ENCODE results near the gene TANC1. TPM values are rescaled to one million over a fixed set of nuclear protein-coding genes. Genes with fewer than 3 reads are reported as not detected.

TANC1 gene
- polyA plus RNA-seq, 2 of the 4 experiments (the other 2 are of a cell fraction): 9.2 to 21.2 TPM

DNA sequence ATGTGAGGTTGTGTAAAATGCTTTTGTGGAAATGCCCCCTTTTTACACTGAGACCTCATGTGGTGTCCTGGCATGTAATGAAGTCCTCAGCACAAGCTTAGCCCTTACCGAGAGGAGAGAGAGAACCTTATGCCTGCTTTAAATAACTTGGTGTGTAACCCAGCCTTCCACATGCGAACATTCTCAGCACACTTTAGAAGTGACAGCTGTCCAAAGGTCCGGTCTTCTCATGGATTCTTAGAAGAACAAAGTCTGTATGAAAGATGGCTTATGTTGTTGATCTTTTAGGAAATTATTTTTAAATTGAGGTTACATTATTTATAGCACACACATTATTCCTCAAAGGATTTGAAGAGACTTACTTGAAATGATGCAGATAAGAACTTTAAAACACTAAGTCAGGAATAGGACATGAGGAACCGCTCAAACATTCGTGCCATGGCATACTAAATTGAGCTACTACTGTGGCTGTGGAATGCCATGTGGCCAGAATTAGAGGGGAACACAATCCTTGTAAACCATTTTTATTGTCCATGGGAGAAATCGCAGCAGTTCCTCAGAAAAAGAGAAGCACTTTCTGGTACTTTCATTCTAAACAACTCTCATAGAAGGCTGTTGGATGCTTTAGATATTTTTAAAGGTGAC is 238.4 kb downstream of the TANC1 start:
- WGBS (ENCODE audit: missing lambda C conversion rate): 95% methylated on average over 6 of the region's 6 CpGs
- Histone ChIP-seq H3K4me2 (no peak overlapping the region), H3K4me1 (0 out of 3 replicates have a peak, but pooled peaks cover 4% of the 10 kb centered on the region), H3K9me3 (no peaks in the 10 kb centered on the region), H3K4me3 (no peak overlapping the region), H3K27ac (no peak overlapping the region)
- ChIA-PET POLR2A (no interaction called here), CTCF (interaction anchor here (1.3 kb wide), 1 partner anchor 18 kb away, joined by 3 read pairs; no protein-coding TSS in a partner anchor)
- ATAC-seq (no peak), DNase-seq (ENCODE audit: low read depth in 1 of 2, low spot score in 1 of 2) (no peak), FAIRE-seq (no peak)
- TF ChIP-seq RNF2 (IDR thresholded peaks at IDR 0.05; ENCODE audit: borderline replicate concordance, low read depth): no peak
- TF ChIP-seq CHD4 (IDR thresholded peaks at IDR 0.05; ENCODE audit: borderline replicate concordance): no peak
- no peak for TF ChIP-seq CBX8 (IDR thresholded peaks at IDR 0.05)
- no peak for TF ChIP-seq NFE2L2 (conservative IDR thresholded peaks at IDR 0.05; ENCODE audit: low read length)
- TF ChIP-seq ZFP36 (IDR thresholded peaks at IDR 0.05; ENCODE audit: borderline replicate concordance, partially characterized antibody): no peak
- TF ChIP-seq JUN (IDR thresholded peaks at IDR 0.05): no peak

DNA sequence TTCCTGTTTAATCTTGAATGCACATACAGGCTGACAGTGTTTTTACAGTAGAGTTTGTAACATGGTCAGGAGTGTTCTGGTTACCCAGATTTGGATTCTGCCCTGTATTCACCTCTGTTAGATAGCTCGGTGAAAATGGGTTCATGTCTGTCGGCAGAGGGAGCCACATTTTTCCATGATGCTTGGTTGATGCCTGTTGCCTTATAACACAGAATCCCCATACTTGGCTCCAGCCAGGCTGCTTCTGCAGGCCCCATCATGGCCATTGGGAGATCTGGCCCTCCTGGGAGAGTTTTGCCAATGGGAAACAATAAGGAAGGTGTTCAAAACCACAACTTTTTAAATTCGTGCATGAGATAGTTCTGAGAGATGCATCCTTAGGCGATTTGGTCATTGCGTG is 240.0 kb downstream of the TANC1 start:
- TF ChIP-seq EHMT2 (IDR thresholded peaks at IDR 0.05; ENCODE audit: low read depth) (no peak), CEBPB (IDR thresholded peaks at IDR 0.05) (no peak), KDM1A (IDR thresholded peaks at IDR 0.05; ENCODE audit: low read depth) (no peak), GATA3 (IDR thresholded peaks at IDR 0.05; ENCODE audit: borderline replicate concordance) (no peak), MAFK (IDR thresholded peaks at IDR 0.05; ENCODE audit: partially characterized antibody) (no peak)
- TF ChIP-seq, protein P1, sequence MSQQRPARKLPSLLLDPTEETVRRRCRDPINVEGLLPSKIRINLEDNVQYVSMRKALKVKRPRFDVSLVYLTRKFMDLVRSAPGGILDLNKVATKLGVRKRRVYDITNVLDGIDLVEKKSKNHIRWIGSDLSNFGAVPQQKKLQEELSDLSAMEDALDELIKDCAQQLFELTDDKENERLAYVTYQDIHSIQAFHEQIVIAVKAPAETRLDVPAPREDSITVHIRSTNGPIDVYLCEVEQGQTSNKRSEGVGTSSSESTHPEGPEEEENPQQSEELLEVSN (IDR thresholded peaks at IDR 0.05; ENCODE audit: borderline replicate concordance, low read depth): no peak
- TF ChIP-seq, protein P2, sequence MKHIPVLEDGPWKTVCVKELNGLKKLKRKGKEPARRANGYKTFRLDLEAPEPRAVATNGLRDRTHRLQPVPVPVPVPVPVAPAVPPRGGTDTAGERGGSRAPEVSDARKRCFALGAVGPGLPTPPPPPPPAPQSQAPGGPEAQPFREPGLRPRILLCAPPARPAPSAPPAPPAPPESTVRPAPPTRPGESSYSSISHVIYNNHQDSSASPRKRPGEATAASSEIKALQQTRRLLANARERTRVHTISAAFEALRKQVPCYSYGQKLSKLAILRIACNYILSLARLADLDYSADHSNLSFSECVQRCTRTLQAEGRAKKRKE (CRISPR knock-in tag; IDR thresholded peaks at IDR 0.05; ENCODE audit: low read depth): no peak
- no peak overlapping the region for H3K4me3 ChIP-seq
- ChIA-PET CTCF (no interaction called here), POLR2A (no interaction called here)
- no peak overlapping the region for H3K4me2 ChIP-seq
- H3K4me1 ChIP-seq: 0 out of 3 replicates have a peak, but pooled peaks cover 4% of the 10 kb centered on the region
- DNase-seq (ENCODE audit: low read depth in 1 of 2, low spot score in 1 of 2): no peak
- 74% methylated on average over 5 of the region's 5 CpGs for WGBS (ENCODE audit: missing lambda C conversion rate)
- no peak for ATAC-seq
- FAIRE-seq: no peak
- H3K9me3 ChIP-seq: no peaks in the 10 kb centered on the region
- H3K27ac ChIP-seq: no peak overlapping the region

DNA sequence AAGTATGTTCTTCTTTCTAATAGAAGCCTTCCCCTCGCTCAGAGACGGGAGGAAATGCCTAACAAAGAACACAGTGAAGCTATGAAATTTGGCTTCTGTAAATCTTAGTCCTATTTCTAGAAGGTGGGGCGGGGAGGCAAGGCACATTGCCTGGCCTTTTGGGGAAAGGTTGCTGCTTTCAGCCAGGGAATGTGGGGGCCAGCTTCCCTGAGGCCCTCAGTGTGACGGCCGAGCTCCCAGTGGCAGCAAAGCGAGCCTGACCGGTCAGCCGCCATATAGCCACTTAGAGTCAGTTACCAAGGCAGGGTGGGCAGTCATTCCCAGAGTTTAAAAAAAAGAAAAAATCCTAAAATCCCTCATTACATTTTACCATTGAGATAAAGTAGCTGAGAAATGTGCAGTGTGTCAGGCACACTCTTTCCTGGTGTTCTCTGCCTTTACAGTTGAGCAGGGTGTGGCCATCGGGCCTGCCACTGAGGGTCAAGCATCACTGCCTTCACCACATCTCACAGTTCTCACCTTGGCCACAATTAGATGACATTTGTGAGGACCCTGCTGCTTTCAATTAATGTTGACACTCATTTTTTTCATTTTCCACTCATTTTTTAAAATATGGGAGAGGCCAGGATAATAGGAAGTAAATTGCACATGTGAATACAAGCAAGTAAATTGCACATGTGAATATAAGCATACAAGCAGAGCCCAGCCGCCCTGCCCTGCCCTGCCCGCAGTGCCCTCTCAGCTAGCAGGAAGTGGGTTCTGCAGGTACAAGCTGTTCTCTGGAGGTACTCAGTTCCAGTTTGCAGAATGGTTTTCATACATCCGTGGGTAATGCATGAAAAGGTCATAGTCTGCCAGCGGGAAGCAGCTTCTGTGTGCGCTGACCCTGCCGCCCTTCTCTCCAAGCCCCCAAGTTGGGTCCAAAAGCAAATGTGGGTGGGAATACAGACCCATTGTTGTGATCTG is 241.2 kb downstream of the TANC1 start:
- H3K9me3 ChIP-seq: no peaks in the 10 kb centered on the region
- ChIA-PET POLR2A (no interaction called here), CTCF (interaction anchor here (0.6 to 1.1 kb wide), 3 partner anchors 12 to 82 kb away, joined by 3 to 4 read pairs (median 3); no protein-coding TSS in a partner anchor)
- no peak for ATAC-seq
- FAIRE-seq: no peak
- no peak overlapping the region for H3K4me2 ChIP-seq
- no peak overlapping the region for H3K4me3 ChIP-seq
- no peak overlapping the region for H3K27ac ChIP-seq
- WGBS (ENCODE audit: missing lambda C conversion rate): 90% methylated on average over 15 of the region's 15 CpGs
- no peak for DNase-seq (ENCODE audit: low read depth in 1 of 2, low spot score in 1 of 2)
- 0 out of 3 replicates have a peak, but pooled peaks cover 4% of the 10 kb centered on the region for H3K4me1 ChIP-seq
- TF ChIP-seq HOXA7 (CRISPR knock-in tag; IDR thresholded peaks at IDR 0.05): no peak
- no peak for TF ChIP-seq KDM5A (IDR thresholded peaks at IDR 0.05)
- no peak for TF ChIP-seq RFX5 (IDR thresholded peaks at IDR 0.05)
- TF ChIP-seq, protein P3, sequence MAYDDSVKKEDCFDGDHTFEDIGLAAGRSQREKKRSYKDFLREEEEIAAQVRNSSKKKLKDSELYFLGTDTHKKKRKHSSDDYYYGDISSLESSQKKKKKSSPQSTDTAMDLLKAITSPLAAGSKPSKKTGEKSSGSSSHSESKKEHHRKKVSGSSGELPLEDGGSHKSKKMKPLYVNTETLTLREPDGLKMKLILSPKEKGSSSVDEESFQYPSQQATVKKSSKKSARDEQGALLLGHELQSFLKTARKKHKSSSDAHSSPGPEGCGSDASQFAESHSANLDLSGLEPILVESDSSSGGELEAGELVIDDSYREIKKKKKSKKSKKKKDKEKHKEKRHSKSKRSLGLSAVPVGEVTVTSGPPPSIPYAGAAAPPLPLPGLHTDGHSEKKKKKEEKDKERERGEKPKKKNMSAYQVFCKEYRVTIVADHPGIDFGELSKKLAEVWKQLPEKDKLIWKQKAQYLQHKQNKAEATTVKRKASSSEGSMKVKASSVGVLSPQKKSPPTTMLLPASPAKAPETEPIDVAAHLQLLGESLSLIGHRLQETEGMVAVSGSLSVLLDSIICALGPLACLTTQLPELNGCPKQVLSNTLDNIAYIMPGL (CRISPR knock-in tag; IDR thresholded peaks at IDR 0.05; ENCODE audit: borderline replicate concordance): no peak
- no peak for TF ChIP-seq ZC3H11A (IDR thresholded peaks at IDR 0.05)
- TF ChIP-seq NFE2L2 (conservative IDR thresholded peaks at IDR 0.05; ENCODE audit: low read length): no peak
- TF ChIP-seq POLR2A (IDR thresholded peaks at IDR 0.05; ENCODE audit: low read length): no peak
- TF ChIP-seq, protein P1 (IDR thresholded peaks at IDR 0.05; ENCODE audit: borderline replicate concordance, low read depth): no peak
- no peak for TF ChIP-seq FOXS1 (CRISPR knock-in tag; IDR thresholded peaks at IDR 0.05)
- no peak for TF ChIP-seq HDAC2 (IDR thresholded peaks at IDR 0.05)
- TF ChIP-seq MAZ (IDR thresholded peaks at IDR 0.05; ENCODE audit: borderline replicate concordance, low read depth, low read length): no peak
- TF ChIP-seq TP53 (CRISPR knock-in tag; IDR thresholded peaks at IDR 0.05): no peak
- TF ChIP-seq CHD4 (IDR thresholded peaks at IDR 0.05; ENCODE audit: borderline replicate concordance): no peak
- no peak for TF ChIP-seq ESRRA (IDR thresholded peaks at IDR 0.05; ENCODE audit: borderline replicate concordance, low read length)
- TF ChIP-seq, protein P4, sequence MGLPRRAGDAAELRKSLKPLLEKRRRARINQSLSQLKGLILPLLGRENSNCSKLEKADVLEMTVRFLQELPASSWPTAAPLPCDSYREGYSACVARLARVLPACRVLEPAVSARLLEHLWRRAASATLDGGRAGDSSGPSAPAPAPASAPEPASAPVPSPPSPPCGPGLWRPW (IDR thresholded peaks at IDR 0.05): no peak
- TF ChIP-seq EP300 (IDR thresholded peaks at IDR 0.05): no peak
- no peak for TF ChIP-seq ZNF302 (CRISPR knock-in tag; IDR thresholded peaks at IDR 0.05)
- no peak for TF ChIP-seq BHLHE40 (IDR thresholded peaks at IDR 0.05; ENCODE audit: low read depth, low read length)

Data from A549 (cell line).